Measurements from ENCODE around the gene TNFRSF6B. TPM values are rescaled to one million over a fixed set of nuclear protein-coding genes. Genes with fewer than 3 reads are reported as not detected.

TNFRSF6B gene
- total RNA-seq, 2 experiments from 2014 or later, result 1.0 to 6.6 TPM

GRCh38 chr20:63664861-63665594 is 31.4 kb upstream of the TNFRSF6B start:
- BruUV-seq (replicated peaks), result no TSS peak
- Histone ChIP-seq H4K20me1 (ENCODE audit: insufficient read depth, low read length) (no peaks in the 10 kb centered on the region), H3K4me3 (ENCODE audit: low read depth, low read length, poor library complexity, severe bottlenecking) (no peak overlapping the region), H3K9me3 (ENCODE audit: low read length) (no peaks in the 10 kb centered on the region), H3K4me1 (ENCODE audit: insufficient read depth, low read length, poor library complexity, severe bottlenecking) (no peaks in the 10 kb centered on the region), H3K79me2 (ENCODE audit: insufficient read depth, low read depth, low read length) (no peaks in the 10 kb centered on the region), H3K4me2 (ENCODE audit: low read length) (no peak overlapping the region), H3K36me3 (ENCODE audit: insufficient read depth, low read length) (peaks cover 64% of the 10 kb centered on the region), H3K27ac (ENCODE audit: low read depth, low read length, poor library complexity, severe bottlenecking) (no peak overlapping the region), H2AFZ (ENCODE audit: low read length) (no peak overlapping the region), H3K9me2 (ENCODE audit: insufficient read depth, low read length) (no peaks in the 10 kb centered on the region)
- ChIA-PET POLR2A (no interaction called here), CTCF (ENCODE audit: unreplicated experiment) (no interaction called here)
- DNase-seq (ENCODE audit: low spot score), result no peak
- intact Hi-C loops (cut with micrococcal nuclease; ENCODE audit: unreplicated experiment), result no loop called here
- TF ChIP-seq EZH2phosphoT487 (IDR thresholded peaks at IDR 0.05; ENCODE audit: borderline replicate concordance, low read depth, low read length) (no peak), CTCF (conservative IDR thresholded peaks at IDR 0.05; ENCODE audit: low read length) (no peak)

- CTCF ChIA-PET (ENCODE audit: unreplicated experiment), result no interaction called here
- H3K27ac ChIP-seq (ENCODE audit: low read depth, low read length, poor library complexity, severe bottlenecking), result no peak overlapping the region
- POLR2A ChIA-PET, result no interaction called here
Observed at GRCh38 chr20:63665708-63666107, 30.7 kb upstream of the TNFRSF6B start.

More at GRCh38 chr20:63665708-63666107, 30.7 kb upstream of the TNFRSF6B start:
- no peaks in the 10 kb centered on the region for H3K79me2 ChIP-seq (ENCODE audit: insufficient read depth, low read depth, low read length)
- no peak overlapping the region for H3K4me2 ChIP-seq (ENCODE audit: low read length)
- TF ChIP-seq EZH2phosphoT487 (IDR thresholded peaks at IDR 0.05; ENCODE audit: borderline replicate concordance, low read depth, low read length), result no peak
- TF ChIP-seq CTCF (conservative IDR thresholded peaks at IDR 0.05; ENCODE audit: low read length), result no peak
- no peak overlapping the region for H3K4me3 ChIP-seq (ENCODE audit: low read depth, low read length, poor library complexity, severe bottlenecking)
- no peaks in the 10 kb centered on the region for H3K4me1 ChIP-seq (ENCODE audit: insufficient read depth, low read length, poor library complexity, severe bottlenecking)
- BruUV-seq (replicated peaks), result no TSS peak
- no peaks in the 10 kb centered on the region for H3K9me3 ChIP-seq (ENCODE audit: low read length)
- H3K36me3 ChIP-seq (ENCODE audit: insufficient read depth, low read length), result peaks cover 60% of the 10 kb centered on the region
- intact Hi-C loops (cut with micrococcal nuclease; ENCODE audit: unreplicated experiment), result no loop called here
- H2AFZ ChIP-seq (ENCODE audit: low read length), result no peak overlapping the region
- no peak for DNase-seq (ENCODE audit: low spot score)
- H3K9me2 ChIP-seq (ENCODE audit: insufficient read depth, low read length), result no peaks in the 10 kb centered on the region
- H4K20me1 ChIP-seq (ENCODE audit: insufficient read depth, low read length), result no peaks in the 10 kb centered on the region

All from OCI-LY7 (cell line).